Keratinocyte (primary cell): ENCODE results near the gene EMP3.

Experiments
- CTCF ChIP-seq, 3 experiments: IDR thresholded peaks in 1 of 3; conservative IDR thresholded peaks in 1 of 3; optimal IDR thresholded peaks in 1 of 3; 2 replicates in 2 of 3; 3 replicates in 1 of 3; pipeline versions ENCODE3 to v1.5.1; 2011; ENCODE audit warnings: low read length in 3 of 3, mild to moderate bottlenecking in 3 of 3, moderate library complexity in 2 of 3, control low read depth in 1 of 3, inconsistent platforms in 1 of 3; ENCODE audit not compliant: insufficient read depth in 2 of 3; ENCODE audit errors: extremely low read depth in 1 of 3
- EZH2 ChIP-seq: IDR thresholded peaks from one replicate; pipeline ENCODE4 v1.6.1; 2012; ENCODE audit warnings: inconsistent platforms, mild to moderate bottlenecking, low read length, moderate library complexity

GRCh38 chr19:48296963-48297734, 28.2 kb upstream of the EMP3 start:
- no peak for TF ChIP-seq CTCF (optimal IDR thresholded peaks at IDR 0.05 in 1 of 3, IDR thresholded peaks at IDR 0.05 in 1 of 3, conservative IDR thresholded peaks at IDR 0.05 in 1 of 3; ENCODE audit: extremely low read depth in 1 of 3, insufficient read depth in 2 of 3, low read length in 3 of 3)
- TF ChIP-seq EZH2, result no peak
